ENCODE data around the gene ARHGEF4. TPM values are rescaled to one million over a fixed set of nuclear protein-coding genes. Genes with fewer than 3 reads are reported as not detected.
"Not testable (repeated sequence)": the region's sequence is repeated elsewhere in the genome, so short reads cannot be mapped to it uniquely, and the experiment has no call there.

ARHGEF4 gene
- total RNA-seq, 2 donors from 2014 or later: 1.1 to 3.0 TPM

DNA sequence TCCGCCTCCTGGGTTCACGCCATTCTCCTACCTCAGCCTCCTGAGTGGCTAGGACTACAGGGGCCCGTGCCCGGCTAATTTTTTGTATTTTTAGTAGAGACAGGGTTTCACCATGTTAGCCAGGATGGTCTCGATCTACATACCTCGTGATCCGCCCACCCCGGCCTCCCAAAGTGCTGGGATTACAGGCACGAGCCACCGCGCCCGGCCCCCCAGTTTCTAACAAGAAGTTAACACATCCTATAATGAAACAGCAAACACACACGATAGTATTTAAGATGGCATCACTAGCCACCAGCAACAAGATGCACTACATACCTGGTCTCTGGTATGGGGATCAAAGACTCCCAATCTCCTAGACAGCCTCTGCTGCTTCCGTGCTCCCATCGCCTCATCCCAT, 238.9 kb downstream of the ARHGEF4 start:
- DNase-seq; ATAC-seq; intact Hi-C loops (cut with DNase I, micrococcal nuclease): not testable (repeated sequence)

DNA sequence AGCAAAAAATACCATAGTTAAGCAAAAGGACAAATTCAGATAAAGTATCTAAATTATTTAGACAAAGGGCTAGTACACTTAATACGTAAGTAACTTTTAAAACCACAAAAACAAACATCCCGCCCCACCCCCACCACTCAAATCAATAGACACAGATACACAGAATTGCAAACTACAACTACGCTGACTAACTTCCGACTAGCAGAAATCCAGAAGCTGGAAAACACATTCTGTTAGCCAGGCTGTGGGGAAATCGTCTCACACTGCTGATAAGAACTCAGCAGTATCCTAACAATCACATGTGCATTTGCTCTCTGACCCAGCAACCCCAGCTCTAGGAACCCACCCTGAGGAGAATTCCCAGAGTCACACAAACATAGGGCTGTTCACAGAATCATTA, 240.0 kb downstream of the ARHGEF4 start:
- DNase-seq (no peak), ATAC-seq (no peak)
- intact Hi-C loops (cut with DNase I, micrococcal nuclease): no loop called here

DNA sequence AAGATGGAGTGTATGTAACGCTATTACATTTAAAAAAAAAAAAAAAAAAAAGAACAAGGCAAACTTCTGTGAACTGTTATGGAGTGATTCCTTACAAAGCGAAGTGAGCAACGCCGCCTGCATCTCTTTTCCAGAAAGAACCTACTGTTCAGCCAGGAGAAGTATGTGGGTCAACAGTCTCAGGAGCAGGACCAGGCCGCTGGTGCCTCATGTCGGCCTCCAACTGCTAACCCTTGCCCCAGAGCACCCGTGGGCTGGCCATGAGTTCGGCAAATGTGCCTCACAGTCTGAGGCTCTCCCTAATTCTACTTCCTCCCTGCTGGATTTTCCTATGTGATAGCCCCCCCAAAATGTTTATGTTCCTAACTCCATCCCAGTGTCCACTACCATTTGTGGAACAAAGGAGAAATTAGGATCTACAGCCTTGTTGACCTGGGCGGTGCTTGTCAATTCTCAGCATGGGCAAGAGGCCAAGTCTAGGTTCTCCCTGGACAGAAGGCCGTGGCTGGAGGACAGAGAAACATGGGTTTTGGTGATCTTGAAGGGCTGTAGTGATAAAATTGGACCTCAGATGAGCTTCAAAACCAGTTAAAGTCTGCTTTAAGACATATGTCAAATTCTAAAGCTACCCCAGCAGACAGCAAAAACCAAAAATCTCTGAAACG, 240.6 kb downstream of the ARHGEF4 start:
- DNase-seq (no peak), ATAC-seq (no peak)
- intact Hi-C loops (cut with DNase I, micrococcal nuclease): no loop called here

DNA sequence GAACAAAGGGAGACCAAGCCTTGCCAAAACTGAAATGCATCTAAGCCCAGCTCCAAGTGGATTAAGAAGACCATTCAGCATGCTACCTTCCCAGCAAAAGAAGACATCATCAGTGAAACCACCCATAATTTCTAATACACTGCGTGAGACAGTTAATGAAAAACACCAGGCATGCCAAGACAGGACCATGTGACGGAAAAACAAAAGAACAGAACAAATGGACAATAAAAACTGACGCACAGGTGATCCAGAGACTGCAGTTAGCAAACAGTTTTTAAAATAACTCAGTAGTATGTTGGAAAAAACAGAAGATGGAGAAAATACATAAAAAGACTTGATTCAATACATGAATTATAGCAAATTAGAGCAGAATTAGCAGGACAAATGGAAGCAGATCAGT, 241.3 kb downstream of the ARHGEF4 start:
- ATAC-seq: no peak
- DNase-seq: no peak
- intact Hi-C loops (cut with DNase I, micrococcal nuclease): no loop called here

DNA sequence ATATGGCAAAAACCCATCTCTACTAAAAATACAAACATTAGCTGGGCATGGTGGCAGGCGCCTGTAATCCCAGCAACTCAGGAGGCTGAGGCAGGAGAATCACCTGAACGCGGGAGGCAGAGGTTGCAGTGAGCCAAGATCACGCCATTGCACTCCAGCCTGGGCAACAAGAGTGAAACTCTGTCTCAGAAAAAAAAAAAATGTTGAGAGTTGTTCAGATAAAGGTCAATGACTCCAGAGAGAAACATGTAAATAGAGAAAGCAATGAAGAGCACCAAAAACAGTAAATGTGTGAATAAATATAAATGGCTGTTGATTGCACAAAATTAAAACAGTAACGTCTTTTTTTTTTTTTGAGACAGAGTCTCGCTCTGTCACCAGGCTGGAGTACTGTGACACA, 243.2 kb downstream of the ARHGEF4 start:
- ATAC-seq; intact Hi-C loops (cut with DNase I, micrococcal nuclease); DNase-seq: not testable (repeated sequence)

DNA sequence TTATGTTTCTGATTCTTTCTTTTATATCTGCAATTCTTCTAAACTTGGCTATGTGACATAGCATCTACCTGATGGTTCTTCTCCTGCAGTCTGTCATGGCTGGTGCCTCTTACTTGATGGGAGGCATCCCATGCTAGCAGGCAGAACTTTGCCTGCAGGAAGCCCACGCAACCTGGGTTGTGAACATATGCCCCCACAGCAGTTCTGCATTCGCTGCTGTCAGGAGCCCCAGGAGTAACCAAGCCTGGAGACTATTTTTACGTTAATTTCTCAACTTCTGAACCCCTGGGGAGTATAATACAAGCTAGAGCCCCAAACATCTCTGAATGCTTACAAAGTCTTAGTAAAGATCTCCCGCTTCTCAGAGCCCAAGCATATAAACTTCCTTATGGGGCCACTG, 244.5 kb downstream of the ARHGEF4 start:
- intact Hi-C loops (cut with DNase I, micrococcal nuclease): no loop called here
- ATAC-seq (no peak), DNase-seq (no peak)

DNA sequence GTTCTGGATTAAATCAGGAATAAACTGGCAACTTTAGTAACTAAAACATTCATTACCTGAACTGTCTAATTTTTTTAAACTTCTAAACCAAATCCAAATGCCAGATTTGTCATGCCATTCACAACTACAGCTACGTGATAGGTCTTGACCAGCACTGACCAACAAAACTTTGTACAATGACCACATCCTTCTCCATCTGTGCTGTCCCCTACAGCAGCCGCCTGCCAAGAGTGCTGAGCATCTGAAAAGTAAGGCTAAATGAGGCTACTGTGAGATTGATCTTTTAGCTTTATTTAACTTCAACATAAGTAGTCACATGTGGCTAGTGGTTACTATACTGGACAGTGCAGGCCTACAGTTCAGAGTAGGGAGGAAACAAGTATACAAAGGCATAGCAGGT, 248.9 kb downstream of the ARHGEF4 start:
- ATAC-seq (no peak), DNase-seq (no peak)
- intact Hi-C loops (cut with DNase I, micrococcal nuclease): no loop called here

DNA sequence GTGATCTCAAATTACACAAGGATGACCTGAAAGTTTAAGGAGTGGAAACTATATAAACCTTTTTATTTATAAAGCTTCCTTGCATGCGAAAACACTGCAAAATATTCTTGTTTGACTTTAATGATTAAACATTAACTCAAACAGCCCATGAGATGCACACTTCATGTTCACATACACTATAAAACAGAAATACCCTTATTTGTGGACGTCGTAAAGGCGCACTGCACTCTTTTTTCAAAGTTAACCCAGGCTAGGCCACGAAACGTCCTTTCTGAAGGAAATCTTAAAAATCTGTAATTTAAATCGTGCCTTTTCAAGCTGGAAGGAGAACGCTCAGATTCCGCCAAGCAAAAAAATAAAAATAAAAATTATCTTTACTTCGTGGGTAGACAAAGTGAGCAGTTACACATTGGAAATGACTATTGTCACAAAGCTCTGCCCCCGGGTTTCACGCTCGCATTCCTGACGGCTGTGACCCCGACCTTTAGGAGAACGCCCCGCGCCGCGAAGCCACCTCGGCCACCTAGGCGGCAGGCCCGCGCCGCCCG, 255.8 kb downstream of the ARHGEF4 start:
- intact Hi-C loops (cut with DNase I, micrococcal nuclease): no loop called here
- no peak for DNase-seq
- peak; percentile 54 for ATAC-seq

DNA sequence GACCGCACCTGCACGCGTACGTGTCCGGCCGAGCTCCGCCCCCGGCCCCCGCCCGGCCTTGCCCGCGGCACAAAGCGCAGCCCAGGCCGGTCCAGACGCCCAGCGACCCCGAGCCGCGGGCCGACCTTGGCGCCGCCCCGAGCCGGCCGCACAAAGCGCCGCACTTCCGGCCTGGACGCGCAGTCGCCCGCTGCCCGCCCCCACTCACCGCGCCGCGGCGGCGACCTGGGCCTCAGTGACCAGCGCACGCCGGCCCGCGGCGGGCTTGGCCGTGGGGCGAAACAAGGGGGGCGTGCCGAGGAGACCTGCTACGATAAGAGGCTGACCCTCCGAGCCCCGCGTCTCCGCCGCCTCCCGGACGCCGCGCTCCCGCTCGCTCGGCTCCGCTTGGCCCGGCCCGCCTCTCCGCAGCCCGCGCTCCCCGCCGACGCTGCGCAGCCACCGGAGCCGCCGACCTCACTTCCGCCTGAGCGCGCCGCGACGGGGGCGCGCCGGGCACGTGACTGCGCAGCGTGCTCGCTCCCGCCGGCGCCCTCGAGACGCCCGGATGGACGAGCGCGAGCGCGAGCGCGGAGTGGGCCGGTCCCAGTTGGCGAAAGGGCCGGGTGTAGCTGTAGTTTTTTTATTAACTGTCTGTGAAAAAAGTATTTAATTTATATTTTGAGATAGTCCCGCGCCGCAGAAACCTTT, 256.4 kb downstream of the ARHGEF4 start, which contains the start of gene FAM168B:
FAM168B (minus strand) TSS at position 455 of the 690 bp plus-strand sequence. CDS start 10,814 bp downstream, outside the sequence.
- intact Hi-C loops (cut with DNase I, micrococcal nuclease): no loop called here
- DNase-seq (peak; percentile 83 to 91), ATAC-seq (peak; percentile 90)

DNA sequence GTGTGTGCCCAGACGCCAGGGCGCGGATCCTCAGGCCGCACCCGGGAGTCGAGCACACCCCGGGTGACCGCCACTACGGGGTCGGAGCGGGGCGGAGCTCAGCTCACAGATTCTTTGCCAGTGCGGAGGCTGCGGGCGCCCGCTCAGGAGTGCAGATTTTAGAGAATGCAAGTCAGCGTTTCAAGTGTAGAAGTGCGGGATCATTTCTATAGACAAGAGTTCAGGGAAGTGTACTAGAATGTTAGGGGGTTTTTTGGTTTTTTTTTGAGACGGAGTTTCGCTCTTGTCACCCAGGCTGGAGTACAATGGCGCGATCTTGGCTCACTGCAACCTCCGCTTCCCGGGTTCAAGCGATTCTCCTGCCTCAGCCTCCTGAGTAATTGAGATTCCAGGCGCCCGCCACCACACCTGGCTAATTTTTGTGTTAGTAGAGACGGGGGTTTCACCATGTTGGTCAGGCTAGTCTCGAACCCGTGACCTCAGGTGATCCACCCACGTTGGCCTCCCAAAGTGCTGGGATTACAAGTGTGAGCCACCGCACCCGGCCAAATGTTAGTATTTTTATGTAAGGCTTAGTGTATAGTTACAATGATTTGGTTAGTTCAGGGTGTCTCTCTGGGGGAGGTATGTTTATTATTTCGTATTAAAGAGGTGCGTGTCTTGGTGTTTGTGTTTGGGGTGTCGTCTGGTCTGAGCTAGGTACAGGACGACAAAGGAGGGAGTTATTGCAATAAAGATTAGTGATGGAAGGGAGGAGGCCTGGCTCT, 257.2 kb downstream of the ARHGEF4 start:
- DNase-seq: peak; percentile 48 to 72
- ATAC-seq: peak; percentile 66
- intact Hi-C loops (cut with DNase I, micrococcal nuclease): no loop called here

DNA sequence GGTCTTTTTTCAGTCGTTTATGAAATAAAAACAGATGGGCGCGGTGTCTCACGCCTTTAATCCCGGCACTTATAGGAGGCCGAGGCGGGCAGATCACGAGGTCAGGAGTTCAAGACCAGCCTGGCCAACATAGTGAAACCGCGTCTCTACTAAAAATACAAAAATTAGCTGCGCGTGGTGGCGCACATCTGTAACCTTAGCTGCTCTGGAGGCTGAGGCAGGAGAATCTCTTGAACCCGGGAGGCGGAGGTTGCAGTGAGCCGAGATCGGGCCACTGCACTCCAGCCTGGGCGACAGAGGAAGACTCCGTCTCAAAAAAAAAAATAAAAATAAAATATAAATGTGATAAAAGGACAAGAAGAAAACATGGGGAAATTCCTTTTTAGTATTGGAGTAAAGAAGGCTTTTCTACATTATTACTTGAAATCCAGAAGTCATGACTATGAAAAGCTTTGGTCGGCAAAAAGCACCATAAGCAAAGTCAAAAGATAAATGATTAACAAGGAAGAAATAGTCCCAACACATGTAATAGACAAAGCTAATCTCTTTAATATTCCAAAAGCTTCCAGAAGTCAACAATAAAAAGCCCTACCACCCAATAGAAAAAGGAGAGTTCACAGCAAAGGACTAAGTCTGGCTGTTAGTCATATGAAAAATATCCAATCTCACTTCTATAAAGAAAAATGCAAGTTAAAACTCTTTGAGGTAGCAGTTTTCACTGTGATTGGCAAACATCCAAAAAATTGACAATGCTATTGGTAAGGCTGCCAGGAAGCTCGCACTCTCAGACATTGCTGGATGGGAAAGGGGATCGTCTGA, 258.0 kb downstream of the ARHGEF4 start:
- peak in 1 of 2 donors; percentile 29 for DNase-seq
- intact Hi-C loops (cut with DNase I, micrococcal nuclease): no loop called here

More for the DNA sequence above, 258.0 kb downstream of the ARHGEF4 start:
- no peak for ATAC-seq

Other genes starting within 250 kb of the ARHGEF4 start
- under 1 TPM; 0.58 to 0.73 TPM for gene CFC1, start 237.3 kb upstream of the ARHGEF4 start, total RNA-seq
- gene POTEJ, start 225.5 kb upstream of the ARHGEF4 start, total RNA-seq: under 1 TPM; 0.08 to 0.15 TPM
- not detected for gene GPR148, start 107.8 kb upstream of the ARHGEF4 start, total RNA-seq
- gene AMER3, start 81.4 kb upstream of the ARHGEF4 start, total RNA-seq: under 1 TPM; 0.40 to 0.42 TPM